ENCODE data around the gene NUTF2. TPM values are rescaled to one million over a fixed set of nuclear protein-coding genes. Genes with fewer than 3 reads are reported as not detected.

The NUTF2 gene
- total and polyA plus RNA-seq, 10 of the 15 experiments (the other 5 are each of a cell fraction or from before 2014, with no cell fraction given), result 116 to 342 (median 202) TPM

DNA sequence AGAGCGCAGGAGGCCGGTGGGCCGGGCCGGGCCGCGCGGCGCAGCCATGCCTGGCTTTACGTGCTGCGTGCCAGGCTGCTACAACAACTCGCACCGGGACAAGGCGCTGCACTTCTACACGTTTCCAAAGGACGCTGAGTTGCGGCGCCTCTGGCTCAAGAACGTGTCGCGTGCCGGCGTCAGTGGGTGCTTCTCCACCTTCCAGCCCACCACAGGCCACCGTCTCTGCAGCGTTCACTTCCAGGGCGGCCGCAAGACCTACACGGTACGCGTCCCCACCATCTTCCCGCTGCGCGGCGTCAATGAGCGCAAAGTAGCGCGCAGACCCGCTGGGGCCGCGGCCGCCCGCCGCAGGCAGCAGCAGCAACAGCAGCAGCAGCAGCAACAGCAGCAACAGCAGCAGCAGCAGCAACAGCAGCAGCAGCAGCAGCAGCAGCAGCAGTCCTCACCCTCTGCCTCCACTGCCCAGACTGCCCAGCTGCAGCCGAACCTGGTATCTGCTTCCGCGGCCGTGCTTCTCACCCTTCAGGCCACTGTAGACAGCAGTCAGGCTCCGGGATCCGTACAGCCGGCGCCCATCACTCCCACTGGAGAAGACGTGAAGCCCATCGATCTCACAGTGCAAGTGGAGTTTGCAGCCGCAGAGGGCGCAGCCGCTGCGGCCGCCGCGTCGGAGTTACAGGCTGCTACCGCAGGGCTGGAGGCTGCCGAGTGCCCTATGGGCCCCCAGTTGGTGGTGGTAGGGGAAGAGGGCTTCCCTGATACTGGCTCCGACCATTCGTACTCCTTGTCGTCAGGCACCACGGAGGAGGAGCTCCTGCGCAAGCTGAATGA lies 4.0 kb upstream of the NUTF2 start (continued):
- 0 out of 2 replicates have a peak, but pooled peaks have one; percentile 20 for TF ChIP-seq MAX (IDR thresholded peaks at IDR 0.05; ENCODE audit: low read depth, low read length)
- TF ChIP-seq, protein P1, sequence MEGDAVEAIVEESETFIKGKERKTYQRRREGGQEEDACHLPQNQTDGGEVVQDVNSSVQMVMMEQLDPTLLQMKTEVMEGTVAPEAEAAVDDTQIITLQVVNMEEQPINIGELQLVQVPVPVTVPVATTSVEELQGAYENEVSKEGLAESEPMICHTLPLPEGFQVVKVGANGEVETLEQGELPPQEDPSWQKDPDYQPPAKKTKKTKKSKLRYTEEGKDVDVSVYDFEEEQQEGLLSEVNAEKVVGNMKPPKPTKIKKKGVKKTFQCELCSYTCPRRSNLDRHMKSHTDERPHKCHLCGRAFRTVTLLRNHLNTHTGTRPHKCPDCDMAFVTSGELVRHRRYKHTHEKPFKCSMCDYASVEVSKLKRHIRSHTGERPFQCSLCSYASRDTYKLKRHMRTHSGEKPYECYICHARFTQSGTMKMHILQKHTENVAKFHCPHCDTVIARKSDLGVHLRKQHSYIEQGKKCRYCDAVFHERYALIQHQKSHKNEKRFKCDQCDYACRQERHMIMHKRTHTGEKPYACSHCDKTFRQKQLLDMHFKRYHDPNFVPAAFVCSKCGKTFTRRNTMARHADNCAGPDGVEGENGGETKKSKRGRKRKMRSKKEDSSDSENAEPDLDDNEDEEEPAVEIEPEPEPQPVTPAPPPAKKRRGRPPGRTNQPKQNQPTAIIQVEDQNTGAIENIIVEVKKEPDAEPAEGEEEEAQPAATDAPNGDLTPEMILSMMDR (IDR thresholded peaks at IDR 0.05 in 2 of 3, conservative IDR thresholded peaks at IDR 0.05 in 1 of 3; ENCODE audit: control insufficient read depth in 2 of 3, extremely low read depth in 1 of 3, insufficient read depth in 1 of 3, low read depth in 3 of 3, low read length in 3 of 3), result peak; percentile 25 to 43 (median 39); a peak in 5 of 6 replicates
- 0 out of 2 replicates have a peak, but pooled peaks have one; percentile 74 for TF ChIP-seq SMARCA5 (IDR thresholded peaks at IDR 0.05)
- no peak for TF ChIP-seq SIN3A (IDR thresholded peaks at IDR 0.05; ENCODE audit: low read depth, low read length)
- peak; percentile 59 for TF ChIP-seq RUNX3 (IDR thresholded peaks at IDR 0.05; ENCODE audit: low read length)
- peak; percentile 64 for TF ChIP-seq NR2C1 (IDR thresholded peaks at IDR 0.05)
- 0 out of 2 replicates have a peak, but pooled peaks have one; percentile 51 for TF ChIP-seq CREB1 (IDR thresholded peaks at IDR 0.05; ENCODE audit: low read depth)
- TF ChIP-seq BCLAF1 (IDR thresholded peaks at IDR 0.05), result no peak
- TF ChIP-seq NR2F1 (conservative IDR thresholded peaks at IDR 0.05), result 0 out of 2 replicates have a peak, but pooled peaks have one; percentile 2
- no peak for TF ChIP-seq CEBPB (IDR thresholded peaks at IDR 0.05; ENCODE audit: borderline replicate concordance in 1 of 2, low read depth in 2 of 2, low read length in 2 of 2)
- peak; percentile 23; the same call in 1 of the 2 replicates for TF ChIP-seq NRF1 (conservative IDR thresholded peaks at IDR 0.05; ENCODE audit: low read depth, low read length)
- 0 out of 2 replicates have a peak, but pooled peaks have one; percentile 14 for TF ChIP-seq RAD21 (IDR thresholded peaks at IDR 0.05; ENCODE audit: insufficient read depth, low read depth, low read length)
- no peak for TF ChIP-seq ZBTB40 (IDR thresholded peaks at IDR 0.05; ENCODE audit: borderline replicate concordance)
- TF ChIP-seq DPF2 (IDR thresholded peaks at IDR 0.05), result peak; percentile 12; the same call in 1 of the 2 replicates
- TF ChIP-seq CHD1 (IDR thresholded peaks at IDR 0.05; ENCODE audit: low read depth, low read length), result no peak
- TF ChIP-seq, protein P2, sequence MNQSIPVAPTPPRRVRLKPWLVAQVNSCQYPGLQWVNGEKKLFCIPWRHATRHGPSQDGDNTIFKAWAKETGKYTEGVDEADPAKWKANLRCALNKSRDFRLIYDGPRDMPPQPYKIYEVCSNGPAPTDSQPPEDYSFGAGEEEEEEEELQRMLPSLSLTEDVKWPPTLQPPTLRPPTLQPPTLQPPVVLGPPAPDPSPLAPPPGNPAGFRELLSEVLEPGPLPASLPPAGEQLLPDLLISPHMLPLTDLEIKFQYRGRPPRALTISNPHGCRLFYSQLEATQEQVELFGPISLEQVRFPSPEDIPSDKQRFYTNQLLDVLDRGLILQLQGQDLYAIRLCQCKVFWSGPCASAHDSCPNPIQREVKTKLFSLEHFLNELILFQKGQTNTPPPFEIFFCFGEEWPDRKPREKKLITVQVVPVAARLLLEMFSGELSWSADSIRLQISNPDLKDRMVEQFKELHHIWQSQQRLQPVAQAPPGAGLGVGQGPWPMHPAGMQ (IDR thresholded peaks at IDR 0.05; ENCODE audit: borderline replicate concordance), result no peak
- no peak for TF ChIP-seq BRCA1 (IDR thresholded peaks at IDR 0.05; ENCODE audit: low read depth, low read length)
- TF ChIP-seq RB1 (IDR thresholded peaks at IDR 0.05; ENCODE audit: borderline replicate concordance), result no peak

Measured in GM12878 (cell line).